ENCODE data around the gene CCDC121.
"Not testable (repeated sequence)": the region's sequence is repeated elsewhere in the genome, so short reads cannot be mapped to it uniquely, and the experiment has no call there.

The CCDC121 gene

DNA sequence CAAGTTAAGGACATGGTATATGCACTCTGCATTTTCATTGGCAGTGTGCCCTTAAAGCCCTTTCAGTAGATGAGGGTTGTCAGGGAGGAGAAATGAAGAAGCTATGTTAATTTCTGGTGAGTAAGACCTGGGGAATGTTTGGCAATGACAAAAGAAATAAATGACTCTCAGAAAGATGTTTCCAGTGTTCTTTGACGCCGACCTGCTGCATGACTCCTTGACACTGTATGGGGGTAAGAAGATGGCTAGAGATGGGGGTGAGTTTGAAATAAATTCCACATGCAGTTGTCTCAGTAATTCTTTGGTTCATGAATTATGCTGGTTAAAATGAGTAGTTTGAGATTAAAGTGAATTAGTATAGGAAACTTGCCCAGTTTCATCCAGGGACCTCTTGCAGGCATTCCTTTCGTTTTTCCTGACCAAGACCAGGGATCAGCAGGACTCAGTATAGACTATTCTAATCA, 5.9 kb downstream of the CCDC121 start:
- no peaks in the 10 kb centered on the region for H3K9me3 Mint-ChIP-seq
- no peaks in the 10 kb centered on the region for H3K27me3 Mint-ChIP-seq
- H3K36me3 Mint-ChIP-seq, result peaks cover 35 to 50% of the 10 kb centered on the region in 2 donors
- ATAC-seq (replicated peaks), result no peak
- H3K4me3 Mint-ChIP-seq, result no peak overlapping the region
- no peak overlapping the region for H3K27ac Mint-ChIP-seq
- DNase-seq, result no peak
- peaks cover 9% of the 10 kb centered on the region in 2 donors for H3K4me1 Mint-ChIP-seq

DNA sequence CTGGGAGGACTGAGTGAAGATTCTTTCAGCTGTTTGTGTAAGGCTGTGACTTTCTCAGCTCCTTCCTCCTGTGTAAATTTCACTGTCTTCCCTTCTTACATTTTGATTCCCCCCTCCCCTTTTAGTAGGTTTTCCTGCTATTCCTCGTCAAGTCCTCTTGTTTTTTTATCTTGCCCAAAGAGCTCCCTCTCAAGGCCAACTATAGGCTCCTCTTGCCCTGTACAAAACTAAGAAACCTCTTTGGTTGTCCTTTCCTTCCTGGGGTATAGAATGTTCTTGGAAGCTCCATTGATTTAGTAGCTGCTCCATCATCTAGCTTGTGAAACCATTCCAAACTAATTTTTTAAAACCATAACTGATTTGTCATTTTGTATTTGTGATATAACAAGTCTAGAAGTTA, 7.3 kb downstream of the CCDC121 start:
- DNase-seq (no peak), ATAC-seq (replicated peaks) (no peak)
- Mint-ChIP-seq H3K4me3 (no peak overlapping the region), H3K36me3 (peaks cover 40 to 55% of the 10 kb centered on the region in 2 donors), H3K27me3 (no peaks in the 10 kb centered on the region), H3K27ac (no peak overlapping the region), H3K4me1 (no peaks in the 10 kb centered on the region), H3K9me3 (no peaks in the 10 kb centered on the region)

DNA sequence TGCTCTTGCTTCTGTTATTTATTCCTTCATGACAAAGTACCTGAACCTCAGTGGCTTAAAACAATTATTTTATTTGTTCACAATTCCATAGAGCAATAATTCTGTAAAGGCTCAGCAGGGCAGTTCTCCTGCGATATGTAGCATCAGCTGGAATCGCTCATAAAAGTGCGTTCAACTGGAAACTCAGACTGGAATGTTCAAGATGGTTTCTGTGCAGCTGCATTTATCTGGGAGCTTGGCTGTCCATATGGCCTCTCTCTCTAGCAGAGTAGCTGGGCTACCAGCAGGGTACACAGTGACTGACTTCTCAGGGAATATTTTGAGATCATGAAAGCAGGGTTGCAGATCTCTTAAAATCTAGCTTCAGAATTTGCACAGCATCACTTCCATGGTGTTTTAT, 13.5 kb downstream of the CCDC121 start:
- Mint-ChIP-seq H3K4me3 (no peak overlapping the region), H3K4me1 (peaks cover 0 to 2% of the 10 kb centered on the region in 2 donors), H3K27ac (no peak overlapping the region), H3K27me3 (no peaks in the 10 kb centered on the region), H3K9me3 (no peaks in the 10 kb centered on the region), H3K36me3 (peaks cover 27 to 52% of the 10 kb centered on the region in 2 donors)
- ATAC-seq (replicated peaks), result no peak
- DNase-seq, result no peak

DNA sequence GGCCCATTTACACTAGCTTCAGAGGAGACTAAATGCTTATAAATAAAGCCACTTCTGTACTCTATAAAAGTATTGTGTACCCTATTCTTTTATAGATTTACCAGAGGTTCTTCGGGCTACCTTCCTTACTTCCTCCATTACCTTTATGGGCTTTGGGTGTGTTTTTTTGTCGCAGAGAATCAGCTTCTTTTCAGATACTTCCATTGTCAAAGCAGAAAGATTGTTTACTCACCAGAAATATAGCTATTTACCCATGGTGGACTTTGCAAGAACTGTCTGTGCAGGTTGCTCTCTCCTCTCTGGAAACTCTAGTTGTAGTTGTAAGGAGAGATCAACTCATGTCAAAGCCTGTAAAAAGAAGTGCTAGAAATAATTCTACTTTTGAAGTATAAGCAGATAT, 14.8 kb downstream of the CCDC121 start:
- Mint-ChIP-seq H3K27me3 (no peaks in the 10 kb centered on the region), H3K36me3 (peaks cover 22 to 46% of the 10 kb centered on the region in 2 donors), H3K9me3 (no peaks in the 10 kb centered on the region), H3K27ac (no peak overlapping the region), H3K4me3 (no peak overlapping the region), H3K4me1 (peaks cover 0 to 2% of the 10 kb centered on the region in 2 donors)
- no peak for ATAC-seq (replicated peaks)
- no peak for DNase-seq

DNA sequence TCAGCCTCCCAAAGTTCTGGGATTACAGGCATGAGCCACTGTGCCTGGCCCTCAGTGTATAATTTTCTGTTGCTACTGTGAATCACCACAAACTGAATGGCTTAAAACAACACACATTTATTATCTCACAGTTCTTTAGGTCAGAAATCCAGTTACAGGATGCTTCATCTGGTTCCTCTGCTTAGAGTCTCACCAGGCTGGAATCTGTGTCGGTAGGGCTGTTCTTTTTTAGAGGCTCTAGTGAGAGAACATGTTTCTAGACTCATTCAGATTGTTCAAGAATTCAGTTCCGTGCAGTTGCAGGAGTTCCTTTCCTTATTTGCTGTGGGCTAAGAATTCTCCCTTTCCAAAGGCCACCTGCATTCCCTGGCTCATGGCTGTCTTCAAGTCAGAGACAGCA, 22.2 kb downstream of the CCDC121 start:
- ATAC-seq (replicated peaks), result no peak
- H3K27ac Mint-ChIP-seq, result no peak overlapping the region

DNA sequence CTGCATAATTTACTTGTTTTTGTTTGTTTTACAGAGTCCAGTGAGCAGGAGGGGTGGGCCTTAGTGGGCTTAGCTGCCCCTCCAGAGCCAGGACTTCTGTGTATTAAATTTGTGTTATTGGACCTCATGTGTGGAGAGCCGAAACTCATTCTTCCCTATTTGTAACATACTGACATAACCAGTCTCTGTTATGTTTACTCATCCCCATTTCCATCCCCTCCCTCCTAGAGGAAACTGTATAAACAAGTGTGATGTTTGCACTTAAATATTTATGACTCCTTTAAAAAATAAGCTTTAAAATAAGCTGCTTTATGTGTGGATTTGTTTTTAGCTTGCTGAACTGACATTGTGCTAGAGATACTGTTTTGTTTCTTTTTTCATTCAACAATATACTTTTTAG, 32.2 kb downstream of the CCDC121 start:
- Mint-ChIP-seq H3K9me3 (peaks cover 0 to 13% of the 10 kb centered on the region in 2 donors), H3K27ac (peak overlapping the region; percentile 73), H3K27me3 (no peaks in the 10 kb centered on the region), H3K4me1 (peaks cover 18 to 29% of the 10 kb centered on the region in 2 donors), H3K36me3 (peaks cover 46 to 70% of the 10 kb centered on the region in 2 donors), H3K4me3 (no peak overlapping the region)
- DNase-seq (no peak), ATAC-seq (replicated peaks) (no peak)

More for the DNA sequence above, 22.2 kb downstream of the CCDC121 start:
- DNase-seq, result no peak
- Mint-ChIP-seq H3K9me3 (no peaks in the 10 kb centered on the region), H3K36me3 (peaks cover 40 to 56% of the 10 kb centered on the region in 2 donors), H3K27me3 (no peaks in the 10 kb centered on the region), H3K4me3 (no peak overlapping the region), H3K4me1 (peaks cover 0 to 2% of the 10 kb centered on the region in 2 donors)

DNA sequence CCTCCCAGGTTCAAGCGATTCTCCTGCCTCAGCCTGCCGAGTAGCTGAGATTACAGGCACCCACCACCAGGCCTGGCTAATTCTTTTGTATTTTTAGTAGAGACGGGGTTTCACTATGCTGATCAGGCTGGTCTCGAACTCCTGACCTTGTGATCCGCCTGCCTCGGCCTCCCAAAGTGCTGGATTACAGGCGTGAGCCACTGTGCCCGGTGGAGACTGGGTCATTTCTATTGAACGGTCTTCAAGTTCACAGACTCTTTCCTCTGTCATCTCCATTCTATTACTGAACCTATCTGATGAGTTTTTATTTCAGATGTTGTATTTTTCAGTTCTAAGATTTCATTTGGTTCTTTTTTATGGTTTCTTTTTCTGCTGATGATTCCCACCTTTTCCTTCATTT, 33.4 kb downstream of the CCDC121 start:
- H3K27me3 Mint-ChIP-seq; H3K4me3 Mint-ChIP-seq; ATAC-seq (replicated peaks); DNase-seq: not testable (repeated sequence)
- peaks cover 47 to 71% of the 10 kb centered on the region in 2 donors for H3K36me3 Mint-ChIP-seq
- H3K4me1 Mint-ChIP-seq, result peaks cover 18 to 29% of the 10 kb centered on the region in 2 donors
- H3K9me3 Mint-ChIP-seq, result peaks cover 5 to 17% of the 10 kb centered on the region in 2 donors
- H3K27ac Mint-ChIP-seq, result peak overlapping the region; percentile 62

DNA sequence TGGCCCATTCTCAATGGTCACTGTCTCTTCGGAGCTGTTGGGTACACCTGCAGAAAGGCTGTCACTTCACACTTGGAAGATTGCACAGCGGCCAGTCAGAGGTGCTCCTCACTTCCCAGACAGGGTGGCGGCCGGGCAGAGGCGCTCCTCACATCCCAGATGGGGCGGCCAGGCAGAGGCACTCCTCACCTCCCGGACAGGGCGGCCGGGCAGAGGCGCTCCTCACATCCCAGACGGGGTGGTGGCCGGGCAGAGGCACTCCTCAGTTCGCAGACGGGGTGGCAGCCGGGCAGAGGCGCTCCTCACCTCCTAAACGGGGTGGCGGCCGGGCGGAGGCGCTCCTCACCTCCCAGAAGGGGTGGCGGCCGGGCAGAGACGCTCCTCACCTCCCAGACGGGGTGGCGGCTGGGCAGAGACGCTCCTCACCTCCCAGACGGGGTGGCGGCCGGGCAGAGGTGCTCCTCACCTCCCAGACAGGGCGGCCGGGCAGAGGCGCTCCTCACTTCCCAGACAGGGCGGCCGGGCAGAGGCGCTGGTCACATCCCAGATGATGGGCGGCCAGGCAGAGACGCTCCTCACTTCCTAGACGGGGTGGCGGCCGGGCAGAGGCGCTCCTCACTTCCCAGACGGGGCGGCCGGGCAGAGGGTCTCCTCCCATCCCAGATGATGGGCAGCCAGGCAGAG, 34.6 kb downstream of the CCDC121 start:
- not testable (repeated sequence) for H3K27ac Mint-ChIP-seq; H3K4me3 Mint-ChIP-seq; DNase-seq; ATAC-seq (replicated peaks); H3K27me3 Mint-ChIP-seq
- Mint-ChIP-seq H3K9me3 (peaks cover 10 to 24% of the 10 kb centered on the region in 2 donors), H3K36me3 (peaks cover 49 to 73% of the 10 kb centered on the region in 2 donors), H3K4me1 (peaks cover 18 to 24% of the 10 kb centered on the region in 2 donors)

DNA sequence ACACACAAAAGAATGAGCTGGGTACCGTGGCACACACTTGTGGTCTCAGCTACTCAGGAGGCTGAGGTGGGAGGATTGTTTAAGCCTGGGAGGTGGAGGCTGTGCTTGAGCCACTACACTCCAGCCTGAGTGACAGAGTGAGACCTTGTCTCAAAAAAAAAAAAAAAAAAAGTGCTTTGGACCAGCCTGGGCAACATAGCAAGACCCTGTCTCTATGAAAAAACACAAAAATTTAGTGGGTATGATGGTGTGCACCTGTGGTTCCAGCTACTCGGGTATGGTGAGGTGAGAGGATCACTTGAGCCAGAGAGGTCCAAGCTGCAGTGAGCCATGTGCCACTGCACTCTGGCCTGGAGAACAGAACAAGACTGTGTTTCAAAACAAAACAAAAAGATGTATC, 35.6 kb downstream of the CCDC121 start:
- peaks cover 49 to 67% of the 10 kb centered on the region in 2 donors for H3K36me3 Mint-ChIP-seq
- no peaks in the 10 kb centered on the region for H3K27me3 Mint-ChIP-seq
- ATAC-seq (replicated peaks) (no peak), DNase-seq (no peak)
- H3K4me3 Mint-ChIP-seq, result no peak overlapping the region
- no peak overlapping the region for H3K27ac Mint-ChIP-seq
- H3K4me1 Mint-ChIP-seq, result peaks cover 17 to 24% of the 10 kb centered on the region in 2 donors
- H3K9me3 Mint-ChIP-seq, result peaks cover 10 to 24% of the 10 kb centered on the region in 2 donors

DNA sequence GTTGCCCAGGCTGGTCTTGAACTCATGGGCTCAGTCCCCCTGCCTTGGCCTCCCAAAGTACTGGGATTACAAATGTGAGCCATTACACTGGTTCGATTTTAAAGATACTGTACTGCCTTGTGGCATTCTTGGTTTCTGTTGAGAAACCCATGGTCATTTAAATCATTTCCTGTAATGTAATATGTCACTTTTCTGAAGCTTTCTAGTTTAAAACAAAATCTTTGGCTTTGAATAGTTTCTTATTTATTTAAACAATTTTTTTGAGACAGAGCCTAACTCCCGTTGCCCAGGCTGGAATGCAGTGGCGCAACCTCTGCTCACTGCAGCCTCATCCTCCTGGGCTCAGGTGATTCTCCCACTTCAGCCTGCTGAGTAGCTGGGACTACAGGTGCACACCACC, 37.1 kb downstream of the CCDC121 start:
- ATAC-seq (replicated peaks) (no peak), DNase-seq (no peak)
- H3K27me3 Mint-ChIP-seq, result no peaks in the 10 kb centered on the region
- peaks cover 56 to 72% of the 10 kb centered on the region in 2 donors for H3K36me3 Mint-ChIP-seq
- H3K9me3 Mint-ChIP-seq, result peaks cover 10 to 24% of the 10 kb centered on the region in 2 donors
- no peak overlapping the region for H3K4me3 Mint-ChIP-seq
- no peak overlapping the region for H3K27ac Mint-ChIP-seq
- H3K4me1 Mint-ChIP-seq, result peaks cover 18 to 25% of the 10 kb centered on the region in 2 donors

DNA sequence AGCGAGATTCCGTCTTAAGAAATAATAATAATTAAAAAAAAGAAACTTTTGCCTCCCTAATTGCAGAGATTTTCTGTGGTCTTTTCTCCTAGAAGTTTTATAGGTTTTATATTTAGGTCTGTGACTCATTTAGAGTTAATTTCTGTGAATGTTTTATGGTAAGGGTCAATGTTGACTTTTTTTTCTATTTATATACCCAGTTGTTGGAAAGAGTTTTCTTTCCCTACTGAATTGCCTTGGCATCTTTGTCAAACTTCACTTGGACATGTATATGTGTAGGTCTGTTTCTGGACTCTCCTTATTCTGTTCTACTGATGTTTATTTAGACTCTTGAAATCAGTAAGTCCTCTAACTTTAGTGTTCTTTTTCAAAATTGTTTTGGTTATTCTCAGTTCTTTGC, 40.5 kb downstream of the CCDC121 start:
- DNase-seq (no peak), ATAC-seq (replicated peaks) (no peak)
- Mint-ChIP-seq H3K4me3 (no peak overlapping the region), H3K4me1 (peaks cover 25 to 45% of the 10 kb centered on the region in 2 donors), H3K27ac (no peak overlapping the region), H3K9me3 (peaks cover 10 to 12% of the 10 kb centered on the region in 2 donors), H3K27me3 (no peaks in the 10 kb centered on the region), H3K36me3 (peaks cover 39 to 68% of the 10 kb centered on the region in 2 donors)

DNA sequence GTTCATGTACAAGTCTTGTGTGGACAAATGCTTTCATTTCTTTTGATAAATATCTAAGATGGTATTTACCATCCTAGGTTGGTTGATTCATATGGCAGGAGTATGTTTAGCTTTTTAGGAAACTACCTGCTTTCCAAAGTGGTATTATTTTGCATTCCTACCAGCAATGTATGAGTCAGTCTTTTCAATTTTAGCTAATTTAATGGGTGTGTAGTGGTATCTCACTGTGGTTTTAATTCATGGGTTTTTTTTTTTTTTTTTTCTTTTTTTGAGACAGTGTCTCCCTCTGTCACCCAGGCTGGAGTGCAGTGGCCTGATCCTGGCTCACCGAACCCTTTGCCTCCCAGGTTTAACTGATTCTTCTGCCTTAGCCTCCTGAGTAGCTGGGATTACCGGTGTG, 41.8 kb downstream of the CCDC121 start:
- no peak for ATAC-seq (replicated peaks)
- peaks cover 32 to 67% of the 10 kb centered on the region in 2 donors for H3K36me3 Mint-ChIP-seq

DNA sequence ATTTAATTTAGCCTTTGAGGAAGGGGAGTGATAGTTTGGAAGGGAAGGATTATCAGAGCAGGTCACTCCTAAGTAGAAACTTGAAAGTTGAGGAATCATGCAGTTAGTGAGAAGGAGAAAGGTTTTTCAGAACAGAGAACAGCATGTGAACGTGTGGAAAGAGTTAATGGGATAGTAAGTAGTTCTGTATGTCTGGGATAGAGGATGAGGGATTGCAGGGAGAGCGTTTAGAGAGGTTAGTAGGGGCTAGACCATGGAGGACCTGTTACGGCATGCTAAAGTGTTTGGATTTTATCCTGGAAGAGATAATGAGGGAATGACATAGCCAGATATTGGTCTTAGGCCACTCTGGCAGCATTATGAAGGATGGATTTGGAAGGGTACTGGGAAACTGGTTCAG, 44.2 kb downstream of the CCDC121 start:
- Mint-ChIP-seq H3K36me3 (peaks cover 18 to 54% of the 10 kb centered on the region in 2 donors), H3K4me1 (peaks cover 29 to 49% of the 10 kb centered on the region in 2 donors), H3K9me3 (peaks cover 2 to 3% of the 10 kb centered on the region in 2 donors), H3K27me3 (no peaks in the 10 kb centered on the region), H3K4me3 (peak overlapping the region; percentile 22 to 87), H3K27ac (no peak overlapping the region)
- DNase-seq (no peak), ATAC-seq (replicated peaks) (no peak)

More for the DNA sequence above, 41.8 kb downstream of the CCDC121 start:
- Mint-ChIP-seq H3K27me3 (no peaks in the 10 kb centered on the region), H3K9me3 (peaks cover 10 to 13% of the 10 kb centered on the region in 2 donors), H3K4me3 (no peak overlapping the region), H3K27ac (peak overlapping the region; percentile 14), H3K4me1 (peaks cover 28 to 49% of the 10 kb centered on the region in 2 donors)
- DNase-seq, result no peak

DNA sequence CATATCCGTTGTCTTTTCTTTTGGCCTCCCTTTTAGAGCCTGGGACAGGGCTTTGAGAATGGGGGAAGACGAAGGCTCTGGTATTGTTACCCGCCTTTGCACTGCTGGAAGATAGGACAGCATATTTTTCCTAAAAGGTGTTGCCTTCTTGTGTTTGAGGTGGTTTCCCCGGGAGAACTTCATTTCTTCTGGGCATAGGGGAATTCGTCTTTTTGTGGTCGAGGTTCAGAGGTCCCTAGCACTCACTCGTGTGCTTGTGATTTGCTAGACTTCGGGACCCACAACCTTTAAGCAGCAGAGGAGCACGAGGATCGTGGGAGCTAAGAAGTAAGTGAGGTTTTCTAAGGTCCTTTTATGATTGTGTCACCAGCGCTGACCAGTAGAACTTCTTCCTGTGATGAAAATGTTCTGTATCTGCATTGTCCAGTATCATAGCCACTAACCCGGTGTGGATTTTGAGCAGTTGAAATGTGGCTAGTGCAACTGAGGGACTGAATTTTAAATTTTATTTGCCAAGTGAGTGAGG, 45.4 kb downstream of the CCDC121 start:
- H3K9me3 Mint-ChIP-seq, result peaks cover 2 to 3% of the 10 kb centered on the region in 2 donors
- peaks cover 15 to 50% of the 10 kb centered on the region in 2 donors for H3K36me3 Mint-ChIP-seq
- H3K4me1 Mint-ChIP-seq, result peaks cover 29 to 49% of the 10 kb centered on the region in 2 donors
- peak overlapping the region; percentile 96 for H3K27ac Mint-ChIP-seq
- ATAC-seq (replicated peaks) (peak; percentile 3 to 10), DNase-seq (no peak)
- peak overlapping the region; percentile 87 to 94 for H3K4me3 Mint-ChIP-seq
- H3K27me3 Mint-ChIP-seq, result no peaks in the 10 kb centered on the region
